HTR-8/SVneo (cell line): Measurements from ENCODE around the gene ADRM1.

Experiments
- DNase-seq: peaks from one replicate; pipeline ENCODE4 v3.0.0; 2011; ENCODE audit warnings: low spot score, mixed read lengths; ENCODE audit not compliant: insufficient read length
- FAIRE-seq: peaks from 2 replicates; lab custom pipeline; 2011; peaks lifted over from hg19 to GRCh38; lab: Jason Lieb, UNC

ADRM1 gene

GRCh38 chr20:62296724-62297448 is 5.9 kb upstream of the ADRM1 start:
- DNase-seq (no peak), FAIRE-seq (peak; percentile 83)

- FAIRE-seq, result peak; percentile 9
- DNase-seq, result no peak
Measured at GRCh38 chr20:62297449-62298227, 5.2 kb upstream of the ADRM1 start.

GRCh38 chr20:62298577-62299249 is 4.1 kb upstream of the ADRM1 start:
- DNase-seq, result no peak
- peak; percentile 44 for FAIRE-seq

GRCh38 chr20:62299666-62300236 is 3.0 kb upstream of the ADRM1 start:
- FAIRE-seq (no peak), DNase-seq (no peak)

- DNase-seq (no peak), FAIRE-seq (no peak)
Measured at GRCh38 chr20:62300319-62300718, 2.5 kb upstream of the ADRM1 start.

GRCh38 chr20:62301111-62301668 is 1.6 kb upstream of the ADRM1 start:
- DNase-seq (no peak), FAIRE-seq (no peak)

GRCh38 chr20:62301773-62302340 is 940 bp upstream of the ADRM1 start:
- peak; percentile 100 for DNase-seq
- FAIRE-seq, result no peak

GRCh38 chr20:62303062-62303339 is 204 bp downstream of the ADRM1 start:
- DNase-seq (no peak), FAIRE-seq (no peak)

GRCh38 chr20:62303340-62304226 is 786 bp downstream of the ADRM1 start:
- FAIRE-seq, result peak; percentile 68
- peak; percentile 47 for DNase-seq

GRCh38 chr20:62304331-62305148 is 1.7 kb downstream of the ADRM1 start:
- DNase-seq, result no peak
- FAIRE-seq, result peak; percentile 65

- DNase-seq (no peak), FAIRE-seq (peak; percentile 85)
Measured at GRCh38 chr20:62305149-62305764, 2.5 kb downstream of the ADRM1 start.

GRCh38 chr20:62305765-62306413 is 3.1 kb downstream of the ADRM1 start:
- peak; percentile 51 for FAIRE-seq
- no peak for DNase-seq

GRCh38 chr20:62306414-62307187 is 3.8 kb downstream of the ADRM1 start:
- no peak for FAIRE-seq

GRCh38 chr20:62307226-62308101 is 4.7 kb downstream of the ADRM1 start:
- DNase-seq (no peak), FAIRE-seq (peak; percentile 62)

More at GRCh38 chr20:62306414-62307187, 3.8 kb downstream of the ADRM1 start:
- no peak for DNase-seq

- DNase-seq (no peak), FAIRE-seq (peak; percentile 60)
Measured at GRCh38 chr20:62308102-62308822, 5.5 kb downstream of the ADRM1 start.
